ENCODE results near the gene ATP8A2.
"Not testable (repeated sequence)": the region's sequence is repeated elsewhere in the genome, so short reads cannot be mapped to it uniquely, and the experiment has no call there.

ATP8A2 gene

GRCh38 chr13:25821776-25822175 is 450.0 kb downstream of the ATP8A2 start:
- DNase-seq = no peak

DNA sequence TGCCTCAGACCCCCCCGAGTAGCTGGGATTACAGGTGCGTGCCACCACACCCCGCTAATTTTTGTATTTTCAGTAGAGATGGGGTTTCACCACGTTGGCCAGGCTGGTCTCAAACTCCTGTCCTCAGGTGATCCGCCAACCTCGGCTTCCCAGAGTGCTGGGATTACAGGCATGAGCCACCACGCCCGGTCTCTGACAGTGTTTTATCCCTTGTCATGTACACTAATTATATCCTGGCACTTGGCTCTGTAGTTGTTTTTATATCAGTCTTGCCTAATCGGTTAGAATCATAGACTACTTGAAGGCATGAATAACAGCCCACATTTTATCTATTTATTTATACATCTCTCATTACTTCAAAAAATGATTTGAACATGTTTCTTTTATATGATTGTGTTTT is 455.4 kb downstream of the ATP8A2 start:
- DNase-seq = not testable (repeated sequence)

DNA sequence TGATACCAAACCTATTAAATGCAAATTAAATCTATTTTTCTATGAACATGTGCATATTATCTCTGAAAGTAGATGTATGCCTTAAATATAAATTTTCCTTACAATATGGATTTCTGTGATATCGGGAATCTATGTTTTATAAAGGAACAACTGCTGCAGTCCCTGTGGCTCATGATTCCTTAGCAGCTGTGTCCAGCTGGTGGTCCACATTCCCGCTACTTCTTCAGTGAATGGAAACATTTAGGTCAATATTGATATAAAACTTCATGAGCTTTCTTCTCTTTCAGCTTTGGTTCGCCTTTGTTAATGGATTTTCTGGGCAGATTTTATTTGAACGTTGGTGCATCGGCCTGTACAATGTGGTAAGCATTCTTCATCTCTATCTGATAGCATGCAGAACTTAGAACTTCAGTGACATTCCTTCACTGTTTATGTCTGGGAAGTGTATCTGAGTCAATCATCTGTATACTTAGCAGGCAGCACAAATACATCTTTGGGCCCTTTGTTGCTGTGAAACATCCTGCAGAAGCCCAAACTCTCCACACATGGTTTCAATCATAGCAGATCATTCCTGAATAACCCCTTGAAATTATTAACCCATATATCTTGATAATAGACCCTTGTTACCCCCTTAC is 456.2 kb downstream of the ATP8A2 start:
- DNase-seq = no peak

DNA sequence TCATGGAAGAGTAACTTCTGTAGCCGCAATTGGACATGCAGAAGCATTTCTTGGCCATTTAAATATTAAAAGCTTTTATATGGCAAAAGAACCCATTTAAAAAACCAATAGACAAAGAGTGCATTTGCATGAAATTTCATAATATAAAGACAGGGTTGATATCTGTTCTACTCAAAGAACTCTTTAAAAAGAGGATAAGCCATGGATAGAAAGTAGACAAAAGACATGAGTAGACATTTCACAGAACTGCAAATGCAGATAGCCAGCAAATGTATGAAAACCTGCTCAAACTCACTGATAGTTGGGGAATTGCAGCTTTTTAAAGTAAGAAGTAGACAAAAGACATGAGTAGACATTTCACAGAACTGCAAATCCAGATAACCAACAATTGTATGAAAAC is 462.0 kb downstream of the ATP8A2 start:
- DNase-seq = no peak

DNA sequence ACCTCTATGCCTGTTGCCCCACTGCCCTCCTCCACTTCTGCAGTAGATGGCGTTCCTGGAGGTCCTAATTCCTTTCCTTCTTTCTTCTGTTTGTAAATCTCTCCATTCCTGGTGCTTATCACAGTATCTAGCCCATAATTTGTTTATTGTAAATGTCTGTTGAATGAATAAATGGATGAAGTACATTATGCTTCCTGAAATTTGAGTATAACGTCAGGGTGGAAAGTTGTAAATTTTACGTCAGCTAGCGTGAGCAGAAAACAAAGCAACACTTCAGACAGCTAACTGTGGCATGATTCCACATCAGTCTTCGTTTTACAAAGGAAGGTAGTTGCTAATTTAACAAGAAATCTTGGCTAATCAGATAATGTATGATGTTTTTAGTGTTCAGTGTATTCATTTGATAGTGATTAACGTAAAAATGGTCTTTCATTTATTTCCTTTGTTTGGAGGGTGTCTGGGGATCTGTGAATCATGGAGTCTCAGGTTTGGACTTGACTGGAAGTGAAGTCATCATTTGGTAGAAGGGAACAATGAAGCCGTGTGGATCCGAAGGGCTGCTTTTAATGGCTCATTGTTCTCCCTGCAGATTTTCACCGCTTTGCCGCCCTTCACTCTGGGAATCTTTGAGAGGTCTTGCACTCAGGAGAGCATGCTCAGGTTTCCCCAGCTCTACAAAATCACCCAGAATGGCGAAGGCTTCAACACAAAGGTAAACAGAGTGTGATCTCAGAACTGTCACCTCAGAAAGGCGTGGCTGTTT is 465.0 kb downstream of the ATP8A2 start:
- no peak for DNase-seq

GRCh38 chr13:25839371-25839770 is 467.6 kb downstream of the ATP8A2 start:
- DNase-seq = no peak

- DNase-seq = no peak
These were observed 468.5 kb downstream of the ATP8A2 start for GRCh38 chr13:25840261-25840660.

GRCh38 chr13:25840931-25841330 is 469.2 kb downstream of the ATP8A2 start:
- DNase-seq = no peak

DNA sequence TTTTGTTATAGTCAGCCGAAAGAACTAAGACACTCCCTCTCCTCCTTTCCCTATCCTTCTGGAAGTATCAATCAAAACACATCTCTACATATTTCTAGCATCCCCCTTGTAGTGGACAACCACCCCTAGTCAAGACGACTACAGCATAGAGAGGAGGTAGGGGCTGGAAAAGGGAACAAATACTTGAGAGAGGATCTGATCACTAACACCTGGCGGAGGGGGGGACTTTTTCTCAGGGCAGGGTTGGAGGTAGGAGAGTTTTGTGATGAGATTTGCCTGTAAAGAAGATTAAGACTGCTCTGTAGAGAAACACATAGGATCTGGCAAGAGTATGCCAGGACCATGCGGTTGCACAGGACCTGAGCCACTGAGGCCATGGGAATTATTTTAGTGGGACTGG is 471.9 kb downstream of the ATP8A2 start:
- no peak for DNase-seq

- no peak for DNase-seq
These were observed 473.0 kb downstream of the ATP8A2 start for GRCh38 chr13:25844559-25845434.

- DNase-seq = no peak
These were observed 474.6 kb downstream of the ATP8A2 start for GRCh38 chr13:25846222-25846984.

- DNase-seq = peak; percentile 45
These were observed 475.4 kb downstream of the ATP8A2 start for GRCh38 chr13:25847145-25847544.

DNA sequence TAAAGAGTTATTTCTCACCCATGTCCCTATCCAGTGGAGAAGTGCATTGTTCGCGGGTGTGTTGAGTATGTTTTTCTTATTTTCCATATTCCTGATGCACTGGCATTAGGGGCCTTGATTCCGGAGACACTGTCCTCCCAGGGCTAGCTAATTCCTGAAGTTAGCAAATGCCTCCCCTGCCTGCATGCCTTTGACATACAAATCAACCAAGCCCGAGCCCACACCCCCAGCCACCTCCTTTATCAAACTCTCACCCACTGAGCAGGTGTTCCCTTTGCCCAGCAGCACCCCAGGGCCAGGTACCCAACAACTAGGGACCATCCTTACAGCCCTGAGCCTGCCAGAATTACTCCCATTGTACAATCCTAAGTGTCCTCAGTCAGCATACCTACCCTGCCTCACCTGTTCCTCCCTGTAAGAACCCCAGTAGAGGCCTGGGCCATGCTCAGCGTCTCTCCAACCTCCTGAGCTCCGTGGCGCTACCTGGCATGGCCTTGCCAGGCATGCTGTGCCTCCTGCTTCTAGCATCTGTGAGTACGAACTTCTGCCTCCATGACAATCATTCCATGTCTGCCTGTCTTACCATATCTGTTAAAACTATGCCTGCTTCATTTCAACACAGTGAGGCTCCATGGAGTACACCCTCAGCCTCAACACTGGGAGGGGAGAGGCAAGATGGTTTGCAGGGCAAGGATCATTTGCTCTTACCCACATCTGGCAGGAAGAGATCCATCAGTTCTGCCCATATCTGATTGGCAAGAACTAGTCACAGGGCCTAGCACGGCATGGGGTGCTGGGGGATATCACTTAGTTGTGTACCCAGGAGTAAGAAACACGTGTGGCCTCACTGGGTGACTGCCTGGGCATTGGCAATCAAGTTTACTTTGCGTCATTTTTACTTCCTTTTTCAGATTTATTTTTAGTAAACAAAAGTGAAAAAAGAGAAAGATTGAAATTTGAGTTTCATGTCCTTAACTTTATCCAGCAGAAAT is 476.2 kb downstream of the ATP8A2 start:
- DNase-seq = no peak

DNA sequence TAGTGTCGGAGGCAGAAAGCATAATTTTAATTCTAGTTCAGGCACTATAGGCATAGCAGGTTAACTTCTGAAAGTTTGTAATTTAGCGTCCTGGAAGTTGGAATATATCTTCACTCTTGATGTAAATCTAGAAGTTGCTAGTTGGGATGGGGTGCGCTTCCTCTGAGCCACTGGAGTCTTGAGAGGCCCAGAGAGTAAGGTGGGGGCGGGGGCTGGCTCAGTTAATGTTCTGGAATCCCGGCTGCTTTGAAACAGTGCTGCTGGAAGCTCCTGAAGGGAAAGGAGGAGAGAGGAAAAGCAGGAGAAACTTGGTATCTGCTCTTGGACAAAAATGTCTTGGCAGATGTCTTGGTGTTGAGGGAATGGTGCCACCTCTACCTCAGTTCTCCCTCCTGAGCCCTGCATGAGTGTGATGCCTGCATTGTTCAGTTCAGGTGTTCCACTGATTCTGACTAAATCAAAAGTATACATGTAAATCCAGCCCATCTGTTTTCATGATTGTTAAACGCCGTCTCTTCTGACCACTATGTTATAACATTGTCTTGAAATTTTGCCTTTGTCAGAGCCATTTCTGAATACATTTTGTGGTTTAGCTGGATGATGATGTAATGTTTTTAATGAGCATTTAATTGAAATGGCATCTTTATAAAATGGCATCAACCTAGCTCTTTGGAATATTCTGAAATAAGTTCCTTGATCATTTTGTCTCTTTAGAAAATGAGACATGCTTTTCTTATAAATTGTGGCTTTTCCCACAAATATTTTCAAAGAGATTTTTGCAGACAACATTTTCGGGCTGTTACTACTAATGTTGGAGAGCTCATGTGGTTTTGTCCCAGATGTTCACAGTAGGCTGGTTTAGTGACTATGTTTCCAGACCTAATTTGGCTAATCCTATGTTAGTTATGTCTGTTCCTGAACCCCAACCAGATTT is 477.3 kb downstream of the ATP8A2 start:
- DNase-seq = no peak

- DNase-seq = no peak
These were observed 486.1 kb downstream of the ATP8A2 start for GRCh38 chr13:25857830-25858229.

DNA sequence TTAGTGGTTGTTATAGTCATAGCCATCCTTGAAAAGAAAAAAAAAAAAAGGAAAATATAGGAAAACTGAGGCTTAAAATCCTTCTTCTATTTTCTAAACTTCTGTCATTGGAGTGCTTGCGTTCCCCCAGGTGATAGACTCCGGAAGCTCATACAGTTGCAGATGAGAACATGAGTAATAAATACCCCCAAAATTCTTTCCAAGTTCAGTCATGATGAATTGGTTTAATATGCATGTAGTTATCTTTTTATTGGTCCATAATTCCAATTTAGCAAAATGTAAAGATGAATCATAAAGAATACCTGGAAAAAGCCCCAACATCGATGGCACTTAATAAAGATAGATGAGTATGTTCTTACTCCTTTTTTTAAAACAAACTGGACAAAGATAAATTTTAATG is 487.8 kb downstream of the ATP8A2 start:
- no peak for DNase-seq

DNA sequence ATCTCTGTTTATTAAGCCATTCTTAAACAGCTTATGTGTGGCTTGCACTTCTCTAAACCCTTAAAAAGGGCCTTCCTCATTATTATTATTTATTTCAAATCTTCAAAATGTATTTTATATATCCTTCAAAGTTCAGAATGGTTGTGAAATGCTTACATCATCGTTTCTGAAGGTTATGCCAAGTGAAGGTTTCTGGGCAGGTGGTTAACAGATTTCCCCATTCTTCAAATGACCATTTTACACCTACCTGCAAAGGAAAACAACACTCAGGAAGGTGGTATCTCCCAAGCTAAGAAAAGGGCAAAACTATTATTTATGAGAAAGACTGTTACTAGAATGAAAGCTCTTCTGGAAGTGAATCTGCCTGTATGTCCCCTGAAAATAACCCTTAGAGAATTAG is 488.5 kb downstream of the ATP8A2 start:
- DNase-seq = no peak

- DNase-seq = no peak
These were observed 489.1 kb downstream of the ATP8A2 start for GRCh38 chr13:25860862-25861261.

DNA sequence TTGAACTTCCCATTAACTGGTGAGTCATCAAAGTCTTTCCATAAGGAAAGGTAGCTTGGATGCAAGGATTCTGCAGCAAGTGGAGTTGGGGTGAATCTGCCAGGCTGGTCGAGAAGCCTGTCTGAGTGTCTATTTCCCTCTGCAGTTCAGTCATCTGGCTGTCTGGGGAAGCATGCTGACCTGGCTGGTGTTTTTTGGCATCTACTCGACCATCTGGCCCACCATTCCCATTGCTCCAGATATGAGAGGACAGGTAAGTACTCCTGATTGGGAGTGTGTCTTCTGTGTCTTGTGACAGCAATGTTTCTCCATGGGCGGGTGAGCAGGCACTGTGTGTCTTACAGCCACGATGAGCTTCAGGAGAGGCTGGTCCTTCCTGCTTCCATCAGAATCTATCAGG is 490.4 kb downstream of the ATP8A2 start:
- no peak for DNase-seq

DNA sequence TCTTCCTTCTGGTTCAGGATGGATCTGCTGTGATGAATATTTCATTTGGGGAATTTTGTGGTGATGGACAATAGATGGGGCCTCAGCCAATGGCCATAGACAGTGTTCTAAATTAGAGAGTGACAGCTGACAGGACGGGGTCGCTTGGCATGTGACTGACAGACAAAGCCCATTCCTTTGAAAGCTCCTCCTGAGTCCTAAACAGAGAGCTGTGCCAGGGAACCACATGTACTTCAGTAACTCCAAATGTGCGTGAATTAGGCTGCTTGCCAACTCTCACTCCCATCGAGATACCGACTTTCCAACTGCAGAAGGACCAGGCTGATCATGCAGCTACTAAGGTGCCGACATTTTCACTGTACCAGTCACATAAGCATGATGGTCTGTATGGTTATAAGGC is 492.3 kb downstream of the ATP8A2 start:
- DNase-seq = no peak

GRCh38 chr13:25864936-25865335 is 493.2 kb downstream of the ATP8A2 start:
- DNase-seq = no peak
